ENCODE measurements around the gene VEGFD. TPM values are rescaled to one million over a fixed set of nuclear protein-coding genes. Genes with fewer than 3 reads are reported as not detected.
A peak's percentile ranks its signal among the peaks of the same experiment; 100 is the strongest.

VEGFD gene
- total and polyA plus RNA-seq, 2 of the 4 experiments (the other 2 are of a cell fraction), result 0.18 to 0.19 TPM

DNA sequence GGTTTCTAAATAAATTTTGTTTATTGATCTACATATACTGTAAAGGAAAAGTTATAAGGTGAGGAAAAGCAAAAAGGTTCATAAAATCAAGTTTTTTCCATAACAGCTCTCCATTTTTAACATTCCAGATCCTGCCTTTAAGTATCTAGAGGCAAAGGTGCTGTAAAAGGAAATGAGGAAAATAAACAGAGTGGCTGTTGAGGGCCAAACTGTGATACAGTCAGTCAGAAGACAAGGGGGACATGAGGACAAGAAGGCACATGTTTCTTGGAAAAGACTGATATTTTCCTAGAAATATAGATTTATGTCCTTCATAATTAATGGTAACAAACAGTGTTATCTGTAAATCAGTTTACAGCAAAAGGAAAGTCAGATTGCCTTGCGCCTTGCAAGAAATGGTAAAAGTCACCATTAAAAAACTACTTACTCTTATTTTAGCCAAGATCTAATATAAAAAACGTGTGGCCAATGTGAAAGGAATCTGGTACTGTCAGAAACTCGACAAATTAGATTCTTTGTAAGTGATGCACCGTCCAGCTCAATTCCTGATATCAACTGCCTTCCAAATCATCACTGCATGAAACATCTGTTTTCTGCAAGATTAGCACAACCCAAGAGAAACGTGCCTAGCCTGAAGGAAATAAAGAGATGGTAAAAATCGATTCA lies 34.0 kb upstream of the VEGFD start:
- ATAC-seq (ENCODE audit: low read depth), result peak; percentile 93
- CTCF ChIA-PET, result no interaction called here

More for the DNA sequence above, 34.0 kb upstream of the VEGFD start:
- Histone ChIP-seq H3K9me3 (ENCODE audit: control insufficient read depth, insufficient read depth, low read length) (peaks cover 5% of the 10 kb centered on the region; the same call in 1 of the 2 replicates), H2AK5ac (ENCODE audit: low read depth, low read length) (no peak overlapping the region), H4K91ac (ENCODE audit: insufficient read depth, low read depth, low read length) (no peak overlapping the region), H2BK5ac (ENCODE audit: low read depth, low read length, poor library complexity, severe bottlenecking) (peak overlapping the region; percentile 84), H3K23ac (ENCODE audit: low read depth, low read length) (no peak overlapping the region), H3K27ac (ENCODE audit: insufficient read depth, low read length) (peak overlapping the region; percentile 73), H3K9me1 (ENCODE audit: insufficient read depth, low read length) (0 out of 2 replicates have a peak, but pooled peaks cover 1% of the 10 kb centered on the region), H2AFZ (replicated peaks; ENCODE audit: low read length, poor library complexity) (no peak overlapping the region), H3K4ac (ENCODE audit: low read depth, low read length) (no peak overlapping the region; the same call in 1 of the 2 replicates), H3K36me3 (ENCODE audit: control insufficient read depth, insufficient read depth, low read length) (no peaks in the 10 kb centered on the region), H4K5ac (ENCODE audit: low read depth, low read length) (no peak overlapping the region), H4K8ac (ENCODE audit: low read depth in 2 of 2, low read length in 2 of 2) (peak overlapping the region in 1 of 2 experiments; percentile 64; a peak in 2 of 4 replicates), H2BK20ac (ENCODE audit: low read depth, low read length) (peak overlapping the region; percentile 71; the same call in 1 of the 2 replicates), H3K4me1 (ENCODE audit: control insufficient read depth, insufficient read depth, low read length) (0 out of 2 replicates have a peak, but pooled peaks cover 2% of the 10 kb centered on the region), H3K14ac (replicated peaks; ENCODE audit: low read depth, low read length) (no peak overlapping the region), H3K4me2 (ENCODE audit: low read depth, low read length) (peak overlapping the region; percentile 10; the same call in 1 of the 2 replicates), H3K27me3 (ENCODE audit: control insufficient read depth, insufficient read depth, low read length) (peaks cover 2% of the 10 kb centered on the region; the same call in 1 of the 2 replicates), H2BK120ac (ENCODE audit: low read depth, low read length) (peak overlapping the region; percentile 88; the same call in 1 of the 2 replicates), H3K4me3 (ENCODE audit: insufficient read depth, low read depth, low read length) (no peak overlapping the region), H3K56ac (ENCODE audit: extremely low read depth, insufficient read depth, low read length) (no peak overlapping the region), H4K20me1 (ENCODE audit: insufficient read depth, low read length) (no peaks in the 10 kb centered on the region), H3K9ac (ENCODE audit: low read depth, low read length) (no peak overlapping the region), H3K79me1 (ENCODE audit: low read depth in 1 of 2, low read length in 2 of 2) (no peaks in the 10 kb centered on the region), H2BK15ac (ENCODE audit: low read depth, low read length) (0 out of 3 replicates have a peak overlapping the region, but pooled peaks have one; percentile 78), H2AK9ac (replicated peaks; ENCODE audit: low read depth, low read length, poor library complexity) (no peak overlapping the region), H3K18ac (ENCODE audit: low read depth, low read length) (0 out of 2 replicates have a peak overlapping the region, but pooled peaks have one; percentile 42)
- BruUV-seq (replicated peaks), result no TSS peak
- POLR2A ChIA-PET (ENCODE audit: unreplicated experiment), result no interaction called here
- intact Hi-C loops (cut with micrococcal nuclease) (no loop called here), in situ Hi-C loops (cut with MboI; ENCODE audit: low sequenced_read_pairs) (no loop called here), dilution Hi-C loops (cut with HindIII; ENCODE audit: low sequenced_read_pairs, unreplicated experiment) (no loop called here)
- TF ChIP-seq MAZ (IDR thresholded peaks at IDR 0.05; ENCODE audit: borderline replicate concordance, low read depth, low read length) (no peak), BHLHE40 (IDR thresholded peaks at IDR 0.05; ENCODE audit: low read depth, low read length) (peak; percentile 80; the same call in 1 of the 2 replicates), POLR2A (IDR thresholded peaks at IDR 0.05; ENCODE audit: low read depth, low read length) (no peak), MAFK (IDR thresholded peaks at IDR 0.05; ENCODE audit: low read depth, low read length) (peak; percentile 12; the same call in 1 of the 2 replicates), RAD21 (IDR thresholded peaks at IDR 0.05; ENCODE audit: low read length) (no peak), USF2 (IDR thresholded peaks at IDR 0.05; ENCODE audit: low read depth, low read length) (no peak)
- peak; percentile 88 for DNase-seq
- no CpG with 5 or more reads among the region's 6 CpGs for WGBS, 2 experiments (ENCODE audit: extremely low coverage in 2 of 2, insufficient read length in 1 of 2)

All from IMR-90 (cell line).